HG02938 (cell line): ENCODE data around the gene TNIK.

ENCODE experiments used
- ATAC-seq: cut with Tn5 transposase; IDR thresholded peaks from one replicate; pipeline ENCODE4 v1.9.1; 2021; ENCODE audit warnings: mild to moderate bottlenecking, moderate library complexity; ENCODE audit not compliant: unreplicated experiment

TNIK gene

DNA sequence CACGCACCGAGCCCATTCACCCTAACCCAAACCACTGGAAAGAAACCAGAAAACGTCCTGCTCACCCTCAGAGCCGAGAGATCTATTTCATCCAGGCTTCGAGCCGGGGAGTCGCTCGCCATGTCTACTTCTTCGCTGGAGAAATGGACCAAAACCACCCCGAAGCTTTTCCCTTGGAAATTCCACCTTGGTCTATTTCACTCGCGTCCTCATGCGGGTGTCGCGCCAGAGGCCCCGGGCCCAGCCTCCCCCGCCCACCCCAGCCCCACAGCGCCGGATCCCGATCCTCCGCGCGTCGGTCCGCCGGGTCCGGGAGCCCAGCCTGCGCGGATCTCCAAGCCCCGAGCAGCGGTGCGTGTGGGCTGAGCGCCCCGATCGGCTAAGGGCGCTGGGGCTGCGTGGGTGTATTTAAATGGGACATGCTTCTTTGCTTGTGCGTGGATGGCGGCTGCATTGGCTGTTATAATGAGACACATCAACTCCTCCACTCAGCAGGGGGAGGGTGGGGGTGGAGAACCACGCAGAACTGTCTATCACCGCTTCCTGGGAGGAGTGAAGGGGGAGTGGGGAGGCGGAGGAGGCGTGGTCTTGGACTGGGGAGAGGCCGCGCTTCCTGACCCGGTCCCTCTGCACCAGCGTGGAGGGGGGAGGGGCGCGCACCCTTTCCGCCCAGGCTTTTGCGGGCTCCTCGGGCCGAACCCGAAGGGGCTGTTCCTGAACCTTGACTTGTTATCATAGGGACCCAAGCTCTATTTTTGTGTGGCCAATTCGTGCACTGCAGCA lies at the start of gene TNIK:
TNIK (minus strand) TSS at position 464 of the 783 bp plus-strand sequence; CDS start at position 122, 342 bp downstream.
- ATAC-seq: peak; percentile 72

DNA sequence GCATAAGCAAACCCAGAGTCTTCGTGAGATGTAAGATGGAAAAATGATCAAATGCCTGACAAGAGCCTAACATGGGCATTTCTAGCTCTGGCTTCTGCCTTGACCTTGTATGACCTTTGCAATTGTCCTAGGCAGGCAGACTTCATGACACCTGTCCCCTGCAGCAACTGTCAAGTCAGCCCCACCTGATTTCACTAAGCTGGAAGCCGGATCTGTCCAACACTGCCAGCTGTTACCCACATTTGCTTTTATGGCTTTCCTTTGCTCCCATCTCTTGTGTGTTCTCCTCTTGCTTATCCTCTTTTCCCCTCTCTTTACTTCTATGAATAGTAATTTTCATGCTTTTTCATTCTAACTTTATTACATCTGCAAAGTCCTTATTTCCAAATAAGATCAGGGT lies 48.5 kb upstream of the TNIK start:
- no peak for ATAC-seq

DNA sequence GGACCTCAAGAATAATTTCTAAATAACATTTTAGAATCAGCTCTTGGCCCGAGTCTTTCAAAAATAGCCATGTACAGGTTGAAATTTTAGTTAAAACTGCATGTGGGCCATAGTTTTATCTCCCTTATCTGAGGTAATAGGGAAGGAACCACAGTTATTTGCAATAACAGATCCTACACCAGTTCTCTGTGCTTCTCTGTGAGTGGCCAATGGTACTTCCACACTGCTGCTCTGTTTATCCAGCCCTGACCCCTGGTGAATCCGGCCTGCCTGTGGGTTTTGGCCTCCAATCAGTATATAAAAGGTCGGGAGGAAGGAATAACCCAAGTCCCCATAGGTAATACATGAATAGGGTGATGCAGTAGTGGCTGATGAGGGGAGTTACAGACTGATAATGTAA lies 48.0 kb upstream of the TNIK start:
- no peak for ATAC-seq

DNA sequence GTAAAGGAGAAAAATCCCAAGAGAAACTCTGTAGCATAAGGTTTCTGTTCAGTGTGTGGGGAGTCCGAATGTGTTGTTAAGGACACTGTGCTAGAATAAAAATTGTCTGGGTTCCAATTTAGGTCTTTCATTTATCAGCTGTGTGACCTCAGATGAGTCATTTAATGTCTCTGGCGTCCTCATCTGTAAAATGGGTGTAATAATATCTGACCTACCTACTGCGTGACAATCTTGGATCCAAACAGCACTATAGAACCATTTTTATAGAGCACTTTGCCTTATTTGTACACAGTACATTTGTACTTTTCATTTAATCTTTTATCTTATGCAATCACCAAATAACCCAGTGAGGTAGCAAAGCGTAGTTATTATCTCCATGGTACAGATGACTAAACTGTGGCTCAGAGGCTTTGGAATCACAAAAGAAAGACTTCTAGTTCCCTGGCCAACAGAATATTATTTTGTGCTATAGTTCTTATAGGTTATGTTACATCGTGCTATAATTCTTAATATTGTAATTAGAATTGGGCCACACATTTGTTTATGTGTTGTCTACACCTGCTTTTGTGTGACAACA lies 46.6 kb upstream of the TNIK start:
- no peak for ATAC-seq

DNA sequence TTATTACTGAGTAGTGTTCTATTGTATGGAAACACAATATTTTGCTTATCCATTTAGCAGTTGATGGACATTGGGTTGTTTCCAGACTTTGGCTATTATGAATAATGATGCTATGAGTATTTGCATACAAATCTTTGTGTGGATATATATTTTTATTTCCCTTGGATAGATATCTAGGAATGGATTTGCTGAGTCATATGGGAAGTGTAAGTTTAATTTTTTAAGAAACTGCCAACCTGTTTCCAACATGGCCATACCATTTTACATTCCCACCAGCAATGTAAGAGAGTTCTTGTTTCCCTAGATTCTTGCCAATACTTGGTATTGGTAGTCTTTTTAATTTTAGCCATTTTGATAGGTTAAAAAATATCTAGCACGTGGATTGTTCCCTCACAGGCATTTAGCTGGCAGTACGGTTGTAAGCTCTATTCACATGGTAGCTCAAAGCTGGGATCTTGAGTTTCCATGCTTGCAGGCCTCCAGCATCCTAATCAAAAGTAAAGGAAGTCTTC lies 45.7 kb upstream of the TNIK start:
- ATAC-seq: no peak

DNA sequence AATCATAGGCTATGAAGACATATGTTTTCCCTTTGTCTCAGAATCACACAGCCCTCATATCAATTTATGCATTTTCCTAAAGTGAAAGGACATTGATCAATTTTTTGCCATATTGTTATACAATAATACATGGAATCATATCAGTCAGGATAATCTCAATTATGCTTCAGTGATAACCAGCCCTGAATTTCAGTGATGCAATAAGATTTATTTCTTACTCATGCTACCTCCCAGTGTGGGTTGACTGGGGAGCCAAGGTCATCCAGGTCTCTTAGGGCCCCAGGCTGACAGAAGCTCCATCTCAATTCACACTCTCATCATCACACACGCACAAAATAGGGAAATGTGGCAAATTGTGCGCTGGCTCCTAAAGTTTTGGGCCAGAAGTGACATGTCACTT lies 44.2 kb upstream of the TNIK start:
- no peak for ATAC-seq

DNA sequence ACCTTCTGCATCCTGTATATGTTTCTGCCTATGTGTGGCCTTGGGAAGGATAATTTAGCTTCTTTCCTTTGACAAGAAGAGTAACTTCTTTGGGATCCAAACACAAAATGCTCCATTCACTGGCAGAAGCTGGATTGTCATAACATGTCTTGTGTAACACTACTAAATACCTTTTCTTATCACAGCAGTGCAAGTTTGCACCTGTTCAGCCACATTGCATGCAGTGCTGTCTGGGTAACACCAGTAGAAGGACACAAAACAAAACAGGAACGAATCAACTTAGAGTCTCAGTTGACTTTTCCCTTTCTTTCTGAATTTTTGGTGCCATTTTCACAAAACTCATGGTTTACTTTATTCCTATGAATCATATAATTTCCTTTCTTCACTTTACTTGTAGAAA lies 43.6 kb upstream of the TNIK start:
- ATAC-seq: no peak

DNA sequence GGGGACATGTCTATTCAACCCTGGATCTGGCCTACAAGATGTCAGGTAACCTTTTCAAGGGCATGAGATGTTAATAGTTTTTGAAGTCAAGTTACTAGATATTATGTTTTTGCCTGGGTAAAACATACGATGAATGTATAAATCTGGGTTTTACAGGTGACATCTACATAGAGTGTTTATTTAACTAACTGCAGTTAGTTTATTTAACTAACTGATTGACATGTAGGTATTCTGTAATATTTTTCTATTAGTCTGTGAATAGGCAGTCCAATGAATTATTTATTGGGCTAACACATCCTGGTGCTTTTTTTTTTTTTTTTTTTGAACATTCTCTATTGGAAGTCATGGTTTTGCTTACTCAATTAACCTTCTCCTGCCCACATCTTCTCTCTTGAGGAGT lies 38.7 kb upstream of the TNIK start:
- ATAC-seq: no peak

DNA sequence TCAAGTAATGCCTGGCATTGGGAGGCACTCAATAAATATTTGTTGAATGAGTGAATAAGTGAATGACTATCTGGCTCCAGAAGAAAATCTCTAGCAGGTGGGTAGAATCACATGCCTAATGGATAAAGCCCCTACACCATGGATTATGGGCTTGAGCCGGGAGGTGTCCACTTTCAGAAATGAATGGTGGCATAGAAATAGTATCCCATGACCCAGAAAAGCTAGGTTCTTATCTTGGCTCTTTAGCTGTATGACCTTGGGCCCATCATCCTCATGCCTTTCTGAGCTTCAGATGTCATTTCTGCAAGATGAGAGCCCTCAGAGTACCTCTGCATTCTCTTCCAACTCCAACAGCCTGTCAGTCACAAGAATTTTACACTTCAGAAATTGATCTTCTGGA lies 37.3 kb upstream of the TNIK start:
- no peak for ATAC-seq

DNA sequence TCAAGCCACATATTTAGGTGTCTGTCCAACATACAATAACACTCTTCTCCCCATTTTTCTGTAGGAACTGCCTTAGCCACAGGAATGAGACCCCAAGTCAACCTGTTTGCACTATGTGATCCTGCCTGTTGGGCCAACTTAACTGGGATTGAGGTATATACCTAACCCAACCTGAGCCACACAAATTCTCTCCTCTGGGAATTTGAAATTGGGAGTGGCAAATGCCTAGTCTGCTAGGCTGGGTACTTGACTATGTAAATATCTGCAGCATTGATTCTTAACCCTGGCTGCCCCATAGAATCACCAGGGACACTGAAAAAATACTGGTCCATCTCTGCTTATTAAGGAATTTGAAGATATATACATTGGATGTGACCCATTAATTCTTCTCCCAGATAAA lies 35.2 kb upstream of the TNIK start:
- ATAC-seq: no peak

DNA sequence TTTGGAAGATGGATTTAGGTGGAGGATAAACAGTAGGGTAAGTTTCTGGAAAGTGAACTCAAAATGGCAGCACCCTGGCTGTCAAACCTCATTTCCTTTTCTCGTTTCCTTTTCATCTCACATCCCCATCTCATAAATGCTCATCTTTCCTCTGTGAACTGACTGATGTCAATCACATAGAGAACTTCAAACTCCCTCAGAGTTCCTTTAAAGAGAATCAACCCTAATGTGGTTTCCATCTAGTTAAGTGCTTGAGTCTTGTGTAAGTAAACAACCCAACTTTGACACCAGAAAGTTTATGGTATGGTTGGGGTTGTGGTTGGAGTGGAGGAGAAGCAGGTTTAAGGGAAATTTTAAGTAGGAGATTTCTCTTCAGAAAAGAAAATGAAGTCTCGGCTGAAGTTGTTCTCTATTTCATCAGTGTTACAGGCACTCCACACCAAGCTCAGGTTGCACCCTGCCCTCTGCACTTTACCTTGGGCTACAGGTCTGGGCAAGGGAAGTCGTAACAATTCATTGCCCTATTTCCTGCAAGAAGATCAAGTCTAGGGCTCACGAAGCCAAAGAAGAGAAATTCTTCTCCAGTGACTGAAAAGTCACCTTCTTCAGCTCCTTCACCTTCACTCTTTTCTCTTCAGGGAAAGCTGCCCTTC lies 34.4 kb upstream of the TNIK start:
- no peak for ATAC-seq

DNA sequence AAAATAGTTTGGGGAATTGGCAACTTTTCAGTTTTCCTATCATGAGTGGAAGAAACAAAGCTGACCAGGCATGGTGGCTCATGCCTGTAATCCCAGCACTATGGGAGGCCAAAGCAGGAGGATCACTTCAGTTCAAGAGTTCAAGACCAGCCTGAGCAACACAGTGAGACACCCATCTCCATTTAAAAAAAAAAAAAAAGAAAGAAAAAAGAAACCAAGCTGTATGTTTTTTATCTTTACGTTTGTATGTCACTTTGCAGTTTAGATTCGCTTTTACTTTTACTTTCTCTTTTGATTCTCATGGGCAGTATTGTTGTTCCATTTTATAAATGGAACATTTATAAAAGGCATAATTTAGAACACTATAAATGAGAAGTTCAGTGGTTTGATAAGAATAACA lies 31.2 kb upstream of the TNIK start:
- no peak for ATAC-seq

DNA sequence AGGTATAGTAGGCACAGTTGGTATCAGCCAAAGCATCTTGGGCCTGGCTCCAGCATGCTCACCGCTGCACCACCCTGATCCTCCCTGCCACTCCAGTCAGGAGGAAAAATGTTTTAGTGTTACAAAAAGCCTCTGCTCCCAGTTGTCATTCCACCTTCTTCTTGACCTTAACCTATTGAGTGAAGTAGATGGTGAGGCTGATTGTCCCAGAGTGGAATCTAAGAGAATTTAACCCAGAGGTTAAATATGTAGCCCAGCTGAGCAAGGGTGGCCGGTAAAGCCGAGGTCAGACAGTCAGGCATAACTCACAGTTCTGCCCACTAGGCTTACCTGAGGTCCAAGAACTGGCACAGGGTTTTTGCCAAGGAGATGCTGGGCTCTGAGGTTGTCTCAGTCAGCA lies 30.7 kb upstream of the TNIK start:
- ATAC-seq: no peak

DNA sequence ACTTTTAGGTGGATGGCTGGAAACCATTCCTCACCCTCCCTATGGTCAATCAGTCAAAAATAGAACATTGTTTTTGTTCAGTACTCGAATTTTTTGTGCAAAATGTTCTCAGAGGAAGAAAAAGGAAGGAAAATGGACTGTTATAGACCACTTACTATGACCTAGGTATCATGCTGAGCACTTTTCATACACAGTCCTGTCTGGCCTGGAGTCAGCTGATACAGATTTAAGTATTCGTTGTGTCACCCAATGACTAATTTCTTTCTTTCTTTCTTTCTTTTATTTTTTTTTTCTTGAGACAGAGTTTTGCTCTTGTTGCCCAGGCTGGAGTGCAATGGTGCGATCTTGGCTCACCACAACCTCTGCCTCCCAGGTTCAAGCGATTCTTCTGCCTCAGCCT lies 29.1 kb upstream of the TNIK start:
- ATAC-seq: no peak

DNA sequence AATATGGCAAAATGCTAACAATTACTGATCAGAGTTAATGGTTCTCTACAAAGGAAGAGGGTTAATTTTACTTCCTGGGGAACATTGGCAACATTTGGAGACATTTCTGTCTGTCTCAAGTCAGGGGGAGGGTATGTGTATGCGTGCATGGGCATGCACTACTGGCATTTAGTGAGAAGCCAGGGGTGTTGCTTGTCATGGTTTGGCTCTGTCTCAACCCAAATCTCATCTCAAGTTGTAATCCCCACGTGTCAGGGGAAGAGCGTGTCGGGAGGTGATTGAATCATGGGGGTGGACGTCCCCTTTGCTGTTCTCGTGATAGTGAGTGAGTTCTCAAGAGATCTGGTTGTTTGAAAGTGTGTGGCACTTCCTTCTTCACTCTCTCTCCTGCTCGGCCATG lies 28.3 kb upstream of the TNIK start:
- ATAC-seq: no peak

DNA sequence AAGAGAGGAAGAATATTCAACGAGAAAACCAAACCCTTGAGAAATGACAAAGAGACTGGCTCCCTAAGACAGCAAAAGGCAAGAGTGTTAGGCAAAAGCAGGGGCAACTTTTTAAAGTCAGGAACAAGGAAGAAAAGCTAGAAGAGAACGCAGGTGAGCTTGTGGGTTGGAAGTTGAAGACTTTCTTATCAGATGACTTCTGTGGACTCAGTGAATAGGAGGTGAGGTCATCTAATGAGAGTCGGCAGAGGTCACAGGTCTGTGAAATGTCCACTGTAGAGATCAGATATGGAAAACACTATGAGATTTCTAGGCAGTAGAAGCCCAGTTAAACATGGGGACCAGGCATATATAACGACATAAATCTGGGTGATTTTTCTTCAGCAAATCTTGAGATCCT lies 27.2 kb upstream of the TNIK start:
- ATAC-seq: no peak

DNA sequence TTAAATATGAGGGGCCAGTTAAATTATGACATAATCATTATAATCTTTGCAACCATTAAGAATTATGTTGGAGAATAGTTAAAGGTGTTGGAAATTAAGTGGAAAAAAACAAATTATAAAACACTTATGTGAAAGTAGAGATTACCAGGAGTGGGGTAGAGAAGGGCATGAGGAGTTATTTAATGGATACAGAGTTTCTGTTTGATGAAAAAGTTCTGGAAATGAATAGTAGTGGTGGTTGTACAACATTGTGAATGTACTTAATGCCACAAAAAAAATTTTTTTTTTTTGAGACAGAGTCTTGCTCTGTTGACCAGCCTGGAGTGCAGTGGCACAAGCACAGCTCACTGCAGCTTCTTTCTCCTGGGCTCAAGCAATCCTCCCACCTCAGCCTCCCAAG lies 25.1 kb upstream of the TNIK start:
- ATAC-seq: no peak

DNA sequence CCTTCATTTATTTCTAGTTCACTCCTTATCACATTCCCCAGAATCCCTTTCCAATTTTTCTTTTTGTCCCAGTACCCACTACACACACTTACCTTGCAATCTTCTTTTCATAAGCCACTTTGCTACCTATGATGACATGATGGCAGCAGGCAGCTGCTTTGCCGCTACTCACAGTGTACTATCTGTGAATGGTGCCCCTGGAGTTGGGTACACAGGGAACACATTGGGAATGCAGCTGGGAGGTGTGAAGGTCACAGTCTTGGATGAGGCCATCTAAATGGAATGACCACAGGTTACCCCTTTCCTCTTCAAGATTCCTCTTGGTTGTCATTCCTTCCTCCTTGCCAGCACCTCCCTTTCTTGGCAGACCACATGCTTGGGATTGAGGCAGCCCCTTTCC lies 20.8 kb upstream of the TNIK start:
- no peak for ATAC-seq

DNA sequence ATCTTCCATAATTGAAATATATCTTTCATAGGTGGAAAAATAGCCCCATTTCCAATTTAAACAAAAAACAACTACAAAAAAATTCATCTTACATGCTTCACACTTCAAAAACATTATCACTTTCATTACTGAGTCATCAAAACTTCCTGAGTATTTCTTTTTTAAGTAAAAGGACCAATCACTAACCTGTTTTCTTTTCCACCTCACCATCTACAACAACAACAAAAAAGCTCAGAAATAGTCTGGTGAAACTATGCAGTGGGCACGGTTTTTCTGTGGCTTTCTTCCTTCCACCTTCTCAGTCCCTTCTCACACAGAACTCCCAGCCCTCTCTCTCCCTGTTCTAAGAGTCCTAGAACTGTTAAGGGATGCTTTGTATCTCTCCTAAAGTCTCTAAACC lies 20.3 kb upstream of the TNIK start:
- ATAC-seq: peak; percentile 85

DNA sequence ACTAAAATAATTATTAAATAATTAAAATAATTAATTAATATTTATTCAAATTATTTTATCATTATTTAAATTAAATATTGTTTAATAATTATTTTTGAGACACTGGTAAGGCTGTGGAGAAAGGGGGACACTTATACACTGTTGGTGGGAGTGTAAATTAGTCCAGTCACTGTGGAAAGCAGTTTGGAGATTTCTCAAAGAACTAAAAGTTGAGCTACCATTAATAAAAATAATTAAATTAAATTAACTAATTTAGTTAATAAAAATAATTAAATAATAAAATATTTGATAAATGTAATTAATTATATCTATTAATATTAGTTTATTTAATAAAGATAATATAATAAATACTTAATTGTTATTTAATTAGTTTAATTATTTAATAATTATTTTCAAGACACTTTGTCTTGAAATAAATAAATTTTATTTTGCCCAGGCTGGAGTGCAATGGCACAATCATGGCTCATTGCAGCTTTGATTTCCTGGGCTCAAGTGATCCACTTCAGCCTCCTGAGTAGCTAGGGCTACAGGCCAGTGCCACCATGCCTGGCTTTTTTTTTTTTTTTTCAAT lies 16.4 kb upstream of the TNIK start:
- ATAC-seq: no peak

DNA sequence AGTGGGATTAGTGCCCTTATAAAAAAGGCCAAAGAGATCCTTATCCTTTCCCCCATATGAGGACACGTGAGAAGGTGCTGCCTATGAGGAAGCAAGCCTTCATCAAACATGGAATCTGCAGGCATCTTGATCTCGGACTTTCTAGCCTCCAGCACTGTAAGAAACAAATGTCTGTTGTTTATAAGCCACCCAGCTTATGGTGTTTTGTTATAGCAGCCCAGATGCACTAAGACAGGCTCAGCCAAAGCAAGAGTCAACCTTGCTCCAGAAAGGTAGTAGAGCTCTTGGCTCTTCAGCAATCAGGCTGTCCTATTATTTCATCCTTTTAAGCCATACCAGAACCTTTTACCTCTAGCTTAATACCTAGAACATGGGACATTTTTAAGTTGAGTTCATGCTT lies 12.3 kb upstream of the TNIK start:
- no peak for ATAC-seq

DNA sequence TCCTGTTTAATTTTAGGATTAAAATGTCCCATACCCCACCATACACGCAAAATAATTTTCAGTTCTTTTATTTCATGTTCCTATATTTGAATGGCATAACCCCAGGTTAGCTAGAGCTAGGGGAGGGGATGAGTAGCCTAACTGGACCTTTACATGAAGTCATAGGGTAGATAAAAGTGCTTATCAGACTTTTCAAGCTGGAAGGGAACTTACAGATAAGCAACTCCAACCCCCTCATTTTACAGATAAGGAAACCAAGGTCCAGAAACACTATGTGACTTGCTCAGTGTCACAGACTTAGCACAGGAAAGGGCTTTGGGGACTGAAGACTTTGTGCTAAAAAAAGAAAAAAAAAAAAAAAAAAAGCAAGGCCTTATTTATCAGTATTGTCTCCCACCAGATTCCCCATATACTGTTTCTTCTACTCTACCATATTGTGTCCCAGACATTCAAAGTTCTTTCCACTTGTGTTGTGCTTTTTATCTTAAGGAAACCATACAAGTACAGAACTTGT lies 10.6 kb upstream of the TNIK start:
- no peak for ATAC-seq
